ENCODE results near the gene PRDM16.

- no peak for TF ChIP-seq CTCF (conservative IDR thresholded peaks at IDR 0.05)
- no peak for TF ChIP-seq ZFX (IDR thresholded peaks at IDR 0.05)
Observed at GRCh38 chr1:3245344-3245743, 176.3 kb downstream of the PRDM16 start.

Measured in C4-2B (cell line).